Fibroblast of skin of abdomen (primary cell): ENCODE data around the gene OCA2.
A peak's percentile ranks its signal among the peaks of the same experiment; 100 is the strongest.
"Not testable (repeated sequence)": the region's sequence is repeated elsewhere in the genome, so short reads cannot be mapped to it uniquely, and the experiment has no call there.

Source experiments
- DNase-seq: peaks from one replicate; pipeline ENCODE4 v3.0.0-alpha.2; 2013

Gene OCA2

GRCh38 chr15:27767918-27768640 lies 331.0 kb downstream of the OCA2 start:
- no peak for DNase-seq

GRCh38 chr15:27767430-27767829 lies 331.7 kb downstream of the OCA2 start:
- DNase-seq, result not testable (repeated sequence)

- DNase-seq, result no peak
Measured at GRCh38 chr15:27764339-27764738, 334.8 kb downstream of the OCA2 start.

- DNase-seq, result no peak
Measured at GRCh38 chr15:27763514-27763913, 335.6 kb downstream of the OCA2 start.

GRCh38 chr15:27762471-27762870 lies 336.6 kb downstream of the OCA2 start:
- DNase-seq, result no peak

GRCh38 chr15:27757052-27757451 lies 342.1 kb downstream of the OCA2 start:
- DNase-seq, result no peak

GRCh38 chr15:27752691-27753090 lies 346.4 kb downstream of the OCA2 start:
- no peak for DNase-seq

- no peak for DNase-seq
Measured at GRCh38 chr15:27747997-27748396, 351.1 kb downstream of the OCA2 start.

- peak; percentile 24 for DNase-seq
Measured at GRCh38 chr15:27746401-27746955, 352.6 kb downstream of the OCA2 start.

- DNase-seq, result peak; percentile 72
Measured at GRCh38 chr15:27744641-27745040, 354.5 kb downstream of the OCA2 start.

GRCh38 chr15:27743638-27744037 lies 355.5 kb downstream of the OCA2 start:
- no peak for DNase-seq

- no peak for DNase-seq
Measured at GRCh38 chr15:27742751-27743477, 356.2 kb downstream of the OCA2 start.

GRCh38 chr15:27741226-27741860 lies 357.8 kb downstream of the OCA2 start:
- no peak for DNase-seq

GRCh38 chr15:27734785-27735495 lies 364.2 kb downstream of the OCA2 start:
- DNase-seq, result no peak

- DNase-seq, result peak; percentile 76
Measured at GRCh38 chr15:27731776-27732175, 367.3 kb downstream of the OCA2 start.

- peak; percentile 78 for DNase-seq
Measured at GRCh38 chr15:27730868-27731267, 368.2 kb downstream of the OCA2 start.

GRCh38 chr15:27725731-27726130 lies 373.4 kb downstream of the OCA2 start:
- DNase-seq, result no peak

- DNase-seq, result no peak
Measured at GRCh38 chr15:27723821-27724220, 375.3 kb downstream of the OCA2 start.

GRCh38 chr15:27722102-27722501 lies 377.0 kb downstream of the OCA2 start:
- DNase-seq, result no peak

GRCh38 chr15:27714675-27715074 lies 384.4 kb downstream of the OCA2 start:
- DNase-seq, result no peak

GRCh38 chr15:27713850-27714249 lies 385.3 kb downstream of the OCA2 start:
- not testable (repeated sequence) for DNase-seq

- no peak for DNase-seq
Measured at GRCh38 chr15:27707257-27707656, 391.9 kb downstream of the OCA2 start.

- DNase-seq, result no peak
Measured at GRCh38 chr15:27706300-27706699, 392.8 kb downstream of the OCA2 start.
